ENCODE measurements around the gene LOXL3. TPM values are rescaled to one million over a fixed set of nuclear protein-coding genes. Genes with fewer than 3 reads are reported as not detected.

LOXL3 gene
- total RNA-seq, 4 donors from 2014 or later = 7.2 to 13.2 (median 8.6) TPM

DNA sequence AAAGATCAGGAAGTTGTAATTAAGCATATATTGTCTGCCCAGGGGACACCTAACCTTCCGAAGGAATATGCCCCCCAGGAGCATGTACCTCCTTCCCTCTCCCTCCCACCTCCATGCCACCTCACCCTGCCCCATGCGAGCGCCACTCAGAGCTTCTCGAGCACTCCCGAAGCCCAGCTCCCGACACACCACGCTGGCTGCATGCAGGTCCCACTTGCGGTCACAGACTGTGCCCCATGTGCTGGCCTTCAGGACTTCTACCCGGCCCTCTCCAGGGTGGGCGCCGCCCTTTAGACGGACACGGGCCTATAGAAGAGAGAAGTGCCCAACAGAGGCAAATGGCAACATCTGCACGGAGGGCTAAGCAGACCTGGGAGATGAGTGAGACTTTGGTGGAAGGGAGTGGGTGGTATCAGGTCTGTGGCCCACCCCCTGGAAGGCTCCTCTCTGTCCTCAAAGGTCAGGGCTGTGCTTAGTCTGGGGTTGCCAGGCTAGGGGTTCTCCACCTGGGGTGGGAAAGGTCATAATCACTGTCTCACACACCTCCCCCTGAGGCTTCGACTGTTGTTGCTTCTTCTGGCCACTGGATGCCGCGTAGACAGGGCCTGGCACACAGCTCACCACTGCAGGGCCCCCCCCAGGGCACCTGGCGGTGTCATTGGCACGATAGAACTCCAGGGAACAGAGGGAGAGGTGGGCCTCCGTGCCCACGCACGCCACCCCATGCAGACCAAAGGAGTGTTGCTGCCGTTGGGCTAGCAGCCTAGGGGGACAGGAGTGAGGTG, 17.4 kb downstream of the LOXL3 start:
- 85 to 90% methylated on average over 4 to 8 of the region's 23 CpGs for whole genome bisulfite sequencing, 2 donors (ENCODE audit: low coverage in 1 of 2)
- Histone ChIP-seq H3K27ac (no peak overlapping the region), H3K4me3 (no peak overlapping the region), H3K9me3 (no peaks in the 10 kb centered on the region), H3K4me1 (peaks cover 0 to 12% (median 3%) of the 10 kb centered on the region in 3 donors), H3K27me3 (peaks cover 9% of the 10 kb centered on the region), H3K36me3 (peaks cover 0 to 35% of the 10 kb centered on the region in 2 donors)
- TF ChIP-seq POLR2AphosphoS5 (IDR thresholded peaks at IDR 0.05) = no peak
- TF ChIP-seq, protein P1, sequence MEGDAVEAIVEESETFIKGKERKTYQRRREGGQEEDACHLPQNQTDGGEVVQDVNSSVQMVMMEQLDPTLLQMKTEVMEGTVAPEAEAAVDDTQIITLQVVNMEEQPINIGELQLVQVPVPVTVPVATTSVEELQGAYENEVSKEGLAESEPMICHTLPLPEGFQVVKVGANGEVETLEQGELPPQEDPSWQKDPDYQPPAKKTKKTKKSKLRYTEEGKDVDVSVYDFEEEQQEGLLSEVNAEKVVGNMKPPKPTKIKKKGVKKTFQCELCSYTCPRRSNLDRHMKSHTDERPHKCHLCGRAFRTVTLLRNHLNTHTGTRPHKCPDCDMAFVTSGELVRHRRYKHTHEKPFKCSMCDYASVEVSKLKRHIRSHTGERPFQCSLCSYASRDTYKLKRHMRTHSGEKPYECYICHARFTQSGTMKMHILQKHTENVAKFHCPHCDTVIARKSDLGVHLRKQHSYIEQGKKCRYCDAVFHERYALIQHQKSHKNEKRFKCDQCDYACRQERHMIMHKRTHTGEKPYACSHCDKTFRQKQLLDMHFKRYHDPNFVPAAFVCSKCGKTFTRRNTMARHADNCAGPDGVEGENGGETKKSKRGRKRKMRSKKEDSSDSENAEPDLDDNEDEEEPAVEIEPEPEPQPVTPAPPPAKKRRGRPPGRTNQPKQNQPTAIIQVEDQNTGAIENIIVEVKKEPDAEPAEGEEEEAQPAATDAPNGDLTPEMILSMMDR (IDR thresholded peaks at IDR 0.05) = no peak
- no peak for TF ChIP-seq POLR2A (IDR thresholded peaks at IDR 0.05)
- TF ChIP-seq EP300 (IDR thresholded peaks at IDR 0.05) = no peak
- ATAC-seq = no peak

GRCh38 chr2:74535440-74535965, 18.2 kb downstream of the LOXL3 start:
- H3K36me3 ChIP-seq = peaks cover 0 to 35% of the 10 kb centered on the region in 2 donors
- H3K27ac ChIP-seq = no peak overlapping the region
- H3K4me1 ChIP-seq = peaks cover 0 to 20% (median 9%) of the 10 kb centered on the region in 3 donors
- no peak overlapping the region for H3K4me3 ChIP-seq
- H3K27me3 ChIP-seq = peaks cover 9% of the 10 kb centered on the region
- no peak for TF ChIP-seq POLR2A (IDR thresholded peaks at IDR 0.05)
- WGBS, 2 donors (ENCODE audit: low coverage in 1 of 2) = no CpG with 5 or more reads among the region's 10 CpGs
- ATAC-seq = no peak
- no peaks in the 10 kb centered on the region for H3K9me3 ChIP-seq

DNA sequence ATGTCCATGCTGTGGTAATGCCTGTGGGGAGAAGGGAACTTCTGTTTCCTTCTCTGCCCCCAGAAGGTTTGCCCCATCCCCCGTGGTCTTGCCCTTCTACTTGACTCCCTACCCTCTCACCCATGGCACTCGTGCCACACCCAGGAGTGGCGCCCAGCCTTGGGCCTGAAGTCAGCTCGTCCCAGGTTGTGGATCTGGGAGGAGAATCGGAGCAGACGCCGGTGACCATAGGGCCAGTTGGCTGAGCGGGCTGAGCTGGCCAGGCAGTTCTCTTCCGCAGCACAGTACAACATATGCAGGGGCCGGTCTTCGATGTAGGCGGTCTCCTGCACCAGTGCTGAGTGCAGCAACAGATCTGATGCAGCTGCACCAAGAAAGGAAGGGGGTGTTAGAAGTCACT, 19.3 kb downstream of the LOXL3 start:
- Histone ChIP-seq H3K27ac (no peak overlapping the region), H3K4me1 (peaks cover 0 to 23% (median 9%) of the 10 kb centered on the region in 3 donors), H3K9me3 (no peaks in the 10 kb centered on the region), H3K4me3 (no peak overlapping the region), H3K27me3 (peaks cover 6% of the 10 kb centered on the region), H3K36me3 (peaks cover 0 to 35% of the 10 kb centered on the region in 2 donors)
- ATAC-seq = no peak
- 55% methylated on average over 2 of the region's 12 CpGs; no CpG with 5 or more reads in 1 of the 2 donors for WGBS, 2 donors (ENCODE audit: low coverage in 1 of 2)
- TF ChIP-seq EP300 (IDR thresholded peaks at IDR 0.05) (no peak), POLR2AphosphoS5 (IDR thresholded peaks at IDR 0.05) (no peak), POLR2A (IDR thresholded peaks at IDR 0.05) (no peak)
- TF ChIP-seq, protein P1 (IDR thresholded peaks at IDR 0.05) = no peak

GRCh38 chr2:74533464-74533863, 20.3 kb downstream of the LOXL3 start:
- peaks cover 2 to 30% (median 14%) of the 10 kb centered on the region in 3 donors for H3K4me1 ChIP-seq
- no peak overlapping the region for H3K4me3 ChIP-seq
- no peak for TF ChIP-seq EP300 (IDR thresholded peaks at IDR 0.05)
- TF ChIP-seq POLR2A (IDR thresholded peaks at IDR 0.05) = no peak
- TF ChIP-seq, protein P1 (IDR thresholded peaks at IDR 0.05) = no peak
- no peak for TF ChIP-seq POLR2AphosphoS5 (IDR thresholded peaks at IDR 0.05)
- H3K36me3 ChIP-seq = peaks cover 0 to 35% of the 10 kb centered on the region in 2 donors
- no peak overlapping the region for H3K27ac ChIP-seq
- ATAC-seq = no peak
- WGBS, 2 donors (ENCODE audit: low coverage in 1 of 2) = 33 to 70% methylated on average over 1 to 4 of the region's 4 CpGs
- no peaks in the 10 kb centered on the region for H3K9me3 ChIP-seq
- H3K27me3 ChIP-seq = no peaks in the 10 kb centered on the region

- H3K4me1 ChIP-seq = peaks cover 2 to 42% (median 15%) of the 10 kb centered on the region in 3 donors
- TF ChIP-seq, protein P1 (IDR thresholded peaks at IDR 0.05) = peak in 1 of 4 experiments; percentile 13
- no peak for TF ChIP-seq EP300 (IDR thresholded peaks at IDR 0.05)
- ATAC-seq = no peak
- no peaks in the 10 kb centered on the region for H3K9me3 ChIP-seq
- no peak overlapping the region for H3K27ac ChIP-seq
- H3K4me3 ChIP-seq = no peak overlapping the region
- H3K36me3 ChIP-seq = peaks cover 0 to 47% of the 10 kb centered on the region in 2 donors
- no peaks in the 10 kb centered on the region for H3K27me3 ChIP-seq
These were observed 21.5 kb downstream of the LOXL3 start for GRCh38 chr2:74532222-74532621.
